ENCODE measurements around the gene E2F3.

Gene E2F3

DNA sequence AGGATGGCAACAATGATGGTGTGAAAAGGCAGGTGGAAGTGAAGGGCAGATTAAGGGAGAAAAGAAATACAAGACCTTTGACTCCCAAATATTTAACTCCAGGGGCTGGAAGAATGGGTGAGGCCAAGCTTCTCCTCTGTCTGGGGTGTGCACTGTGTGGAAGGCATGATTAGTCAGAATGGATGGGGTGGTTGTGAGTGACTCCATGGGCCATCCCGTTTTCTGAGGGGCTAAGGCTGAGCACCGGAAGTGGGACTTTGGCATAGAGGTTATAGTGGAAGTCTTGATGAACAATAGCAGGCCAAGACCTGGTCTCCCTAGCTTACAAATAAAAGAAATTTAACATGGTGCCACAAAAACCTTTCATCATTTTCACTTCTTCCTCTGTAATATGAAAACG, 12.1 kb downstream of the E2F3 start:
- no peak for ATAC-seq
- TF ChIP-seq ARNTL (CRISPR knock-in tag; IDR thresholded peaks at IDR 0.05; ENCODE audit: borderline replicate concordance, low read depth): no peak
- no peak for TF ChIP-seq BACH2 (CRISPR knock-in tag; IDR thresholded peaks at IDR 0.05; ENCODE audit: borderline replicate concordance)
- no peak for TF ChIP-seq ISL1 (CRISPR knock-in tag; IDR thresholded peaks at IDR 0.05)
- no peak for TF ChIP-seq ZNF8 (CRISPR knock-in tag; IDR thresholded peaks at IDR 0.05)
- TF ChIP-seq TOX (CRISPR knock-in tag; IDR thresholded peaks at IDR 0.05; ENCODE audit: borderline replicate concordance): no peak
- TF ChIP-seq ZFP3 (CRISPR knock-in tag; IDR thresholded peaks at IDR 0.05): no peak
- no peak for TF ChIP-seq ESRRG (CRISPR knock-in tag; IDR thresholded peaks at IDR 0.05)
- TF ChIP-seq CSDC2 (CRISPR knock-in tag; IDR thresholded peaks at IDR 0.05): no peak
- TF ChIP-seq TSHZ2 (CRISPR knock-in tag; IDR thresholded peaks at IDR 0.05): no peak

- TF ChIP-seq OSR1 (CRISPR knock-in tag; IDR thresholded peaks at IDR 0.05) (no peak), RARB (CRISPR knock-in tag; IDR thresholded peaks at IDR 0.05) (no peak), ZFP3 (CRISPR knock-in tag; IDR thresholded peaks at IDR 0.05) (no peak), BACH2 (CRISPR knock-in tag; IDR thresholded peaks at IDR 0.05; ENCODE audit: borderline replicate concordance) (no peak), ZFP30 (CRISPR knock-in tag; IDR thresholded peaks at IDR 0.05) (no peak), ZC3H10 (CRISPR knock-in tag; IDR thresholded peaks at IDR 0.05) (no peak), TOX (CRISPR knock-in tag; IDR thresholded peaks at IDR 0.05; ENCODE audit: borderline replicate concordance) (no peak), ESRRG (CRISPR knock-in tag; IDR thresholded peaks at IDR 0.05) (no peak), GLIS3 (CRISPR knock-in tag; IDR thresholded peaks at IDR 0.05) (no peak), CREB5 (CRISPR knock-in tag; IDR thresholded peaks at IDR 0.05; ENCODE audit: low read depth) (no peak), CSDC2 (CRISPR knock-in tag; IDR thresholded peaks at IDR 0.05) (no peak), ISL1 (CRISPR knock-in tag; IDR thresholded peaks at IDR 0.05) (no peak)
- TF ChIP-seq, protein P1, sequence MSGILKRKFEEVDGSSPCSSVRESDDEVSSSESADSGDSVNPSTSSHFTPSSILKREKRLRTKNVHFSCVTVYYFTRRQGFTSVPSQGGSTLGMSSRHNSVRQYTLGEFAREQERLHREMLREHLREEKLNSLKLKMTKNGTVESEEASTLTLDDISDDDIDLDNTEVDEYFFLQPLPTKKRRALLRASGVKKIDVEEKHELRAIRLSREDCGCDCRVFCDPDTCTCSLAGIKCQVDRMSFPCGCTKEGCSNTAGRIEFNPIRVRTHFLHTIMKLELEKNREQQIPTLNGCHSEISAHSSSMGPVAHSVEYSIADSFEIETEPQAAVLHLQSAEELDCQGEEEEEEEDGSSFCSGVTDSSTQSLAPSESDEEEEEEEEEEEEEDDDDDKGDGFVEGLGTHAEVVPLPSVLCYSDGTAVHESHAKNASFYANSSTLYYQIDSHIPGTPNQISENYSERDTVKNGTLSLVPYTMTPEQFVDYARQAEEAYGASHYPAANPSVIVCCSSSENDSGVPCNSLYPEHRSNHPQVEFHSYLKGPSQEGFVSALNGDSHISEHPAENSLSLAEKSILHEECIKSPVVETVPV (CRISPR knock-in tag; IDR thresholded peaks at IDR 0.05): no peak
- ATAC-seq: no peak
Observed at GRCh38 chr6:20414711-20415110, 13.0 kb downstream of the E2F3 start.

DNA sequence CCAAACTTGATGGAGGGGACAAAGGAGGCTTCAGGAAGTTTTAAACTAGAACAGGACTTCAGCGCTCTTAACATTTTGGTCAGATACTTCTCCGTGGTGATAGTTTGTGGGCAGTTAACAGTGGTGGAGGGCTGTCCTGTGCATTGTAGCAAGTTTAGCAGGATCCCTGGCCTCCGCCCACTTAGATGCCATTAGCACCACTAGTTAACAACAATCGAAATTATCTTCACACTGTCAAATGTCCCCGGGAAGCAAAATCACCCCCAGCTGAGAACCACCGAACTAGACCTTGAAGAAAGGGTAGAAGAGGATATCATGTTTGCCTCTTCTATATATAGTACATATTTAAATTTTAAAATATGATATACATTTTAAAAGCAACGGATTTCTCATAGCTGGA, 13.6 kb downstream of the E2F3 start:
- ATAC-seq: no peak
- TF ChIP-seq ZNF70 (CRISPR knock-in tag; IDR thresholded peaks at IDR 0.05) (no peak), ESRRG (CRISPR knock-in tag; IDR thresholded peaks at IDR 0.05) (no peak), SNAI2 (CRISPR knock-in tag; IDR thresholded peaks at IDR 0.05) (no peak), TOX (CRISPR knock-in tag; IDR thresholded peaks at IDR 0.05; ENCODE audit: borderline replicate concordance) (no peak), ISL1 (CRISPR knock-in tag; IDR thresholded peaks at IDR 0.05) (no peak), ZFP30 (CRISPR knock-in tag; IDR thresholded peaks at IDR 0.05) (no peak), GLIS3 (CRISPR knock-in tag; IDR thresholded peaks at IDR 0.05) (no peak), ZNF565 (CRISPR knock-in tag; conservative IDR thresholded peaks at IDR 0.05; ENCODE audit: low read depth) (no peak), CREB5 (CRISPR knock-in tag; IDR thresholded peaks at IDR 0.05; ENCODE audit: low read depth) (no peak), TSHZ2 (CRISPR knock-in tag; IDR thresholded peaks at IDR 0.05) (no peak), BACH2 (CRISPR knock-in tag; IDR thresholded peaks at IDR 0.05; ENCODE audit: borderline replicate concordance) (no peak), PATZ1 (CRISPR knock-in tag; IDR thresholded peaks at IDR 0.05; ENCODE audit: borderline replicate concordance) (no peak), PPARA (CRISPR knock-in tag; IDR thresholded peaks at IDR 0.05; ENCODE audit: borderline replicate concordance) (no peak)
- TF ChIP-seq, protein P1 (CRISPR knock-in tag; IDR thresholded peaks at IDR 0.05): no peak
